H9 (cell line): Measurements from ENCODE around the gene GNB1L. TPM values are rescaled to one million over a fixed set of nuclear protein-coding genes. Genes with fewer than 3 reads are reported as not detected.

ENCODE experiments used
- DNase-seq: peaks from one replicate; pipeline ENCODE4 v3.0.0-alpha.2; 2017
- H2AFZ ChIP-seq: one replicate; pipeline ENCODE4 v1.6.1; 2013; ENCODE audit warnings: mild to moderate bottlenecking, low read length, control low read depth, moderate library complexity
- H2AK5ac ChIP-seq: 2 replicates; pipeline ENCODE4 v1.6.1; 2013; ENCODE audit warnings: low read length, control low read depth, mixed read lengths; ENCODE audit not compliant: insufficient read length
- H2BK120ac ChIP-seq: one replicate; pipeline ENCODE4 v1.6.1; 2013; ENCODE audit warnings: low read depth, mild to moderate bottlenecking, low read length, control low read depth, inconsistent platforms; ENCODE audit not compliant: poor library complexity, severe bottlenecking
- H2BK12ac ChIP-seq: 2 replicates; pipeline ENCODE4 v1.6.1; 2013; ENCODE audit warnings: low read length, control low read depth, mixed read lengths, low read depth; ENCODE audit not compliant: insufficient read length
- H2BK15ac ChIP-seq: 2 replicates; pipeline ENCODE4 v1.6.1; 2013; ENCODE audit warnings: low read depth, low read length, control low read depth
- H2BK20ac ChIP-seq: one replicate; pipeline ENCODE4 v1.6.1; 2013; ENCODE audit warnings: low read depth, mild to moderate bottlenecking, low read length, control low read depth, inconsistent platforms; ENCODE audit not compliant: poor library complexity, severe bottlenecking
- H2BK5ac ChIP-seq: 2 replicates; pipeline ENCODE4 v1.6.1; 2013; ENCODE audit warnings: low read length, control low read depth, mixed read lengths; ENCODE audit not compliant: insufficient read length
- H3K14ac ChIP-seq: 2 replicates; pipeline ENCODE4 v1.6.1; 2013; ENCODE audit warnings: low read length, control low read depth; ENCODE audit not compliant: insufficient read depth
- H3K18ac ChIP-seq: 2 replicates; pipeline ENCODE4 v1.6.1; 2013; ENCODE audit warnings: low read depth, mild to moderate bottlenecking, mixed read lengths, low read length, control low read depth; ENCODE audit not compliant: insufficient read length
- H3K23ac ChIP-seq: 2 replicates; pipeline ENCODE4 v1.6.1; 2013; ENCODE audit warnings: low read length, control low read depth, mixed read lengths, low read depth; ENCODE audit not compliant: insufficient read length
- H3K23me2 ChIP-seq: 2 replicates; pipeline ENCODE4 v1.6.1; 2013; ENCODE audit warnings: low read depth, mild to moderate bottlenecking, mixed read lengths, low read length, control low read depth; ENCODE audit not compliant: insufficient read length, poor library complexity, severe bottlenecking
- H3K27ac ChIP-seq: 2 replicates; pipeline ENCODE4 v1.5.1; 2013; ENCODE audit warnings: low read length, control low read depth, mixed read lengths, low read depth; ENCODE audit not compliant: insufficient read length
- H3K27me3 ChIP-seq: 2 replicates; pipeline ENCODE4 v1.6.1; 2013; ENCODE audit warnings: low read length, control low read depth, inconsistent platforms; ENCODE audit not compliant: insufficient read depth
- H3K4ac ChIP-seq: 2 replicates; pipeline ENCODE4 v1.6.1; 2013; ENCODE audit warnings: low read depth, mild to moderate bottlenecking, control low read depth, inconsistent platforms, low read length, moderate library complexity
- H3K4me1 ChIP-seq: 2 replicates; pipeline ENCODE4 v1.6.1; 2013; ENCODE audit warnings: low read length, control low read depth, inconsistent platforms; ENCODE audit not compliant: insufficient read depth
- H3K4me2 ChIP-seq: 2 replicates; pipeline ENCODE4 v1.6.1; 2013; ENCODE audit warnings: low read length, control low read depth, mixed read lengths; ENCODE audit not compliant: insufficient read length, insufficient read depth
- H3K56ac ChIP-seq: 2 replicates; pipeline ENCODE4 v1.6.1; 2013; ENCODE audit warnings: low read depth, mild to moderate bottlenecking, mixed read lengths, low read length, control low read depth; ENCODE audit not compliant: insufficient read length
- H3K79me1 ChIP-seq: 2 replicates; pipeline ENCODE4 v1.6.1; 2013; ENCODE audit warnings: low read depth, mild to moderate bottlenecking, moderate library complexity, low read length, control low read depth, inconsistent platforms; ENCODE audit not compliant: insufficient read depth, poor library complexity, severe bottlenecking
- H3K79me2 ChIP-seq: 2 replicates; pipeline ENCODE4 v1.6.1; 2013; ENCODE audit warnings: low read length, control low read depth, inconsistent platforms; ENCODE audit not compliant: insufficient read depth
- H3K9ac ChIP-seq: 2 replicates; pipeline ENCODE4 v1.6.1; 2013; ENCODE audit warnings: low read length, control low read depth, mixed read lengths; ENCODE audit not compliant: insufficient read length; ENCODE audit errors: extremely low read depth
- H3K9me3 ChIP-seq: one replicate; pipeline ENCODE4 v1.6.1; 2013; ENCODE audit warnings: low read depth, low read length, inconsistent platforms; ENCODE audit not compliant: control insufficient read depth
- H3T11ph ChIP-seq: one replicate; pipeline ENCODE4 v1.6.1; 2013; ENCODE audit warnings: mild to moderate bottlenecking, low read length, control low read depth, inconsistent platforms
- H4K20me1 ChIP-seq: one replicate; pipeline ENCODE4 v1.6.1; 2013; ENCODE audit not compliant: control insufficient read depth, insufficient read length, insufficient read depth
- H4K5ac ChIP-seq: 2 replicates; pipeline ENCODE4 v1.6.1; 2013; ENCODE audit warnings: low read depth, mild to moderate bottlenecking, mixed read lengths, low read length, control low read depth; ENCODE audit not compliant: insufficient read length
- H4K8ac ChIP-seq: replicated peaks from 2 replicates; pipeline ENCODE4 v1.6.1; 2013; ENCODE audit warnings: low read length, control low read depth, mixed read lengths, low read depth; ENCODE audit not compliant: insufficient read length
- H4K91ac ChIP-seq: 2 replicates; pipeline ENCODE4 v1.6.1; 2013; ENCODE audit warnings: low read depth, mild to moderate bottlenecking, moderate library complexity, mixed read lengths, low read length, control low read depth; ENCODE audit not compliant: insufficient read length
- H3K27ac Mint-ChIP-seq, 3 experiments: 2 replicates in 2 of 3; 3 replicates in 1 of 3; pipeline ENCODE4 v1.8.0; 2020 to 2021; ENCODE audit warnings: mixed read lengths in 3 of 3, mild to moderate bottlenecking in 1 of 3, moderate library complexity in 1 of 3
- H3K27me3 Mint-ChIP-seq: 2 replicates; pipeline ENCODE4 v1.8.0; 2021; ENCODE audit warnings: low read depth, mild to moderate bottlenecking, moderate library complexity, mixed read lengths
- H3K36me3 Mint-ChIP-seq, 3 experiments: 2 replicates in 2 of 3; 3 replicates in 1 of 3; pipeline ENCODE4 v1.8.0; 2020 to 2021; ENCODE audit warnings: low read depth in 3 of 3, mixed read lengths in 3 of 3; ENCODE audit not compliant: insufficient read depth in 1 of 3
- H3K4me1 Mint-ChIP-seq, 2 experiments: 2 replicates each; pipeline ENCODE4 v1.8.0; 2020; ENCODE audit warnings: mixed read lengths in 2 of 2
- H3K4me3 Mint-ChIP-seq, 2 experiments: 2 replicates in 1 of 2; 3 replicates in 1 of 2; pipeline ENCODE4 v1.8.0; 2020 to 2021; ENCODE audit warnings: mild to moderate bottlenecking in 2 of 2, mixed read lengths in 2 of 2, moderate library complexity in 1 of 2
- H3K9me3 Mint-ChIP-seq, 2 experiments: 2 replicates in 1 of 2; 3 replicates in 1 of 2; pipeline ENCODE4 v1.8.0; 2020; ENCODE audit warnings: mild to moderate bottlenecking in 2 of 2, mixed read lengths in 2 of 2, moderate library complexity in 1 of 2
- WGBS: extraction: QIAGEN DNeasy Blood & Tissue Kit; methylation state at CpG from one replicate; pipeline ENCODE4 v1.1.7; 2013; ENCODE audit warnings: missing lambda C conversion rate, low lambda C conversion rate, mixed read lengths; ENCODE audit not compliant: insufficient read length; ENCODE audit errors: extremely low coverage; 5-methylcytosine and 5-hydroxymethylcytosine counted together
- total RNA-seq: library from RNA; stranded (reverse); gene quantifications from 2 replicates; pipeline ENCODE4 v1.2.1, GENCODE V29; 2021
- TF ChIP-seq, protein P1 (sequence below): fragments of 200-600 bp; sonication (generic); conservative IDR thresholded peaks from 3 replicates; pipeline ENCODE4 v1.8.0; 2021; ENCODE audit warnings: antibody characterized with exemption, mild to moderate bottlenecking

GNB1L gene
- total RNA-seq, 1 experiment from 2014 or later, result 22.4 TPM

GRCh38 chr22:19807914-19808872 is 46.5 kb downstream of the GNB1L start:
- Histone ChIP-seq H2AK5ac (no peak overlapping the region), H2AFZ (no peak overlapping the region), H2BK5ac (no peak overlapping the region), H2BK15ac (no peak overlapping the region), H3K4me1 (no peaks in the 10 kb centered on the region), H3K14ac (no peak overlapping the region), H3K9me3 (no peaks in the 10 kb centered on the region), H3K9ac (no peak overlapping the region), H3K18ac (no peak overlapping the region), H3K79me1 (no peaks in the 10 kb centered on the region), H4K8ac (no peak overlapping the region), H3K4ac (no peak overlapping the region), H3K56ac (no peak overlapping the region), H3K23me2 (peaks cover 3% of the 10 kb centered on the region), H3K23ac (no peak overlapping the region), H2BK120ac (no peak overlapping the region), H4K5ac (no peak overlapping the region), H4K91ac (no peak overlapping the region), H3T11ph (no peak overlapping the region), H4K20me1 (no peaks in the 10 kb centered on the region), H3K4me2 (no peak overlapping the region), H2BK12ac (no peak overlapping the region), H2BK20ac (no peak overlapping the region), H3K27me3 (no peaks in the 10 kb centered on the region), H3K27ac (no peak overlapping the region), H3K79me2 (no peaks in the 10 kb centered on the region)
- Mint-ChIP-seq H3K27me3 (no peaks in the 10 kb centered on the region), H3K27ac (0 out of 7 replicates have a peak overlapping the region, but pooled peaks of 1 of the 3 experiments have one; percentile 65), H3K9me3 (no peaks in the 10 kb centered on the region), H3K4me1 (peaks cover 3 to 7% of the 10 kb centered on the region in 2 experiments; a peak in 2 of 4 replicates), H3K36me3 (peaks cover 0 to 9% (median 0%) of the 10 kb centered on the region in 3 experiments; a peak in 2 of 7 replicates), H3K4me3 (no peak overlapping the region)
- no peak for DNase-seq
- WGBS, result no CpG with 5 or more reads among the region's 20 CpGs
- TF ChIP-seq, protein P1, sequence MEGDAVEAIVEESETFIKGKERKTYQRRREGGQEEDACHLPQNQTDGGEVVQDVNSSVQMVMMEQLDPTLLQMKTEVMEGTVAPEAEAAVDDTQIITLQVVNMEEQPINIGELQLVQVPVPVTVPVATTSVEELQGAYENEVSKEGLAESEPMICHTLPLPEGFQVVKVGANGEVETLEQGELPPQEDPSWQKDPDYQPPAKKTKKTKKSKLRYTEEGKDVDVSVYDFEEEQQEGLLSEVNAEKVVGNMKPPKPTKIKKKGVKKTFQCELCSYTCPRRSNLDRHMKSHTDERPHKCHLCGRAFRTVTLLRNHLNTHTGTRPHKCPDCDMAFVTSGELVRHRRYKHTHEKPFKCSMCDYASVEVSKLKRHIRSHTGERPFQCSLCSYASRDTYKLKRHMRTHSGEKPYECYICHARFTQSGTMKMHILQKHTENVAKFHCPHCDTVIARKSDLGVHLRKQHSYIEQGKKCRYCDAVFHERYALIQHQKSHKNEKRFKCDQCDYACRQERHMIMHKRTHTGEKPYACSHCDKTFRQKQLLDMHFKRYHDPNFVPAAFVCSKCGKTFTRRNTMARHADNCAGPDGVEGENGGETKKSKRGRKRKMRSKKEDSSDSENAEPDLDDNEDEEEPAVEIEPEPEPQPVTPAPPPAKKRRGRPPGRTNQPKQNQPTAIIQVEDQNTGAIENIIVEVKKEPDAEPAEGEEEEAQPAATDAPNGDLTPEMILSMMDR, result no peak
